ENCODE measurements around the gene COL4A2.

The COL4A2 gene

GRCh38 chr13:110519506-110519905 is 212.4 kb downstream of the COL4A2 start:
- no peak overlapping the region for H3K27ac ChIP-seq (ENCODE audit: low read depth, low read length, poor library complexity, severe bottlenecking)

GRCh38 chr13:110520431-110521295 is 213.6 kb downstream of the COL4A2 start:
- no peaks in the 10 kb centered on the region for H4K20me1 ChIP-seq (ENCODE audit: insufficient read depth, low read length)
- H3K9ac ChIP-seq (ENCODE audit: low read length): no peak overlapping the region
- H3K9me3 ChIP-seq (ENCODE audit: low read length): no peaks in the 10 kb centered on the region
- H3K4me3 ChIP-seq (ENCODE audit: low read depth, low read length, poor library complexity, severe bottlenecking): no peak overlapping the region
- H3K36me3 ChIP-seq (ENCODE audit: insufficient read depth, low read length): no peaks in the 10 kb centered on the region
- H3K4me2 ChIP-seq (ENCODE audit: low read length): no peak overlapping the region
- H3K4me1 ChIP-seq (ENCODE audit: insufficient read depth, low read length, severe bottlenecking): no peaks in the 10 kb centered on the region
- H2AFZ ChIP-seq (ENCODE audit: low read length): no peak overlapping the region
- H3K27ac ChIP-seq (ENCODE audit: low read depth, low read length, poor library complexity, severe bottlenecking): no peak overlapping the region
- no peaks in the 10 kb centered on the region for H3K79me2 ChIP-seq (ENCODE audit: insufficient read depth, low read length)
- H3K27me3 ChIP-seq (ENCODE audit: insufficient read depth, low read length): peaks cover 12% of the 10 kb centered on the region; the same call in 1 of the 2 replicates
- H3K9me2 ChIP-seq (ENCODE audit: low read depth, low read length): no peaks in the 10 kb centered on the region
- no peak for TF ChIP-seq CTCF (IDR thresholded peaks at IDR 0.05; ENCODE audit: low read length)
- no peaks in the 10 kb centered on the region for H3F3A ChIP-seq (ENCODE audit: insufficient read depth, low read length)

More at GRCh38 chr13:110519506-110519905, 212.4 kb downstream of the COL4A2 start:
- TF ChIP-seq EZH2 (IDR thresholded peaks at IDR 0.05; ENCODE audit: borderline replicate concordance, low read length): no peak
- no peak for TF ChIP-seq CTCF (IDR thresholded peaks at IDR 0.05; ENCODE audit: low read length)
- H3K79me2 ChIP-seq (ENCODE audit: insufficient read depth, low read length): no peaks in the 10 kb centered on the region
- no peaks in the 10 kb centered on the region for H4K20me1 ChIP-seq (ENCODE audit: insufficient read depth, low read length)
- no peaks in the 10 kb centered on the region for H3K36me3 ChIP-seq (ENCODE audit: insufficient read depth, low read length)
- no peak overlapping the region for H3K4me2 ChIP-seq (ENCODE audit: low read length)
- H2AFZ ChIP-seq (ENCODE audit: low read length): no peak overlapping the region
- H3K4me3 ChIP-seq (ENCODE audit: low read depth, low read length, poor library complexity, severe bottlenecking): no peak overlapping the region
- H3F3A ChIP-seq (ENCODE audit: insufficient read depth, low read length): no peaks in the 10 kb centered on the region
- H3K9me3 ChIP-seq (ENCODE audit: low read length): no peaks in the 10 kb centered on the region
- H3K4me1 ChIP-seq (ENCODE audit: insufficient read depth, low read length, severe bottlenecking): no peaks in the 10 kb centered on the region
- no peak overlapping the region for H3K9ac ChIP-seq (ENCODE audit: low read length)
- H3K9me2 ChIP-seq (ENCODE audit: low read depth, low read length): no peaks in the 10 kb centered on the region
- peaks cover 12% of the 10 kb centered on the region; the same call in 1 of the 2 replicates for H3K27me3 ChIP-seq (ENCODE audit: insufficient read depth, low read length)

DNA sequence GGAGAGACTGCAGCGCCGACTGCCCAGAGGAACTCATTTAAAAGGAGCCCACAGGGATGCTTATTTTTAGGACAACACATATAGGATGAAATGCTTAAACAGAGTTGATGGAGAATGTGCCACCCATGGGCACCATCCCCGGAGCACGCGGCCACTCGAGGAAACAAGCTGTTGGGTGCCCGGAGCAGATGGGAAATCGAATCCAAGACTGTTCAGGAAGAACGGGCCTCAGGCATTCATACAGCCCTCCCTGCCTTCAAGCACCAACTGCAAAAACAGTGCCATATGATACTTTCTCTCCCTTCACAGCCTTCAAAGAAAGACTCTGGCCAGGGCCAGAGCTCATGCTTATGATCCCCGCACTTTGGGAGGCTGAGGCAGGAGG is 214.2 kb downstream of the COL4A2 start:
- H3K27me3 ChIP-seq (ENCODE audit: insufficient read depth, low read length): peaks cover 12% of the 10 kb centered on the region; the same call in 1 of the 2 replicates
- no peaks in the 10 kb centered on the region for H3K36me3 ChIP-seq (ENCODE audit: insufficient read depth, low read length)
- H3K4me1 ChIP-seq (ENCODE audit: insufficient read depth, low read length, severe bottlenecking): no peaks in the 10 kb centered on the region
- H3K4me2 ChIP-seq (ENCODE audit: low read length): no peak overlapping the region
- no peaks in the 10 kb centered on the region for H3K9me3 ChIP-seq (ENCODE audit: low read length)
- H3K27ac ChIP-seq (ENCODE audit: low read depth, low read length, poor library complexity, severe bottlenecking): no peak overlapping the region
- H2AFZ ChIP-seq (ENCODE audit: low read length): no peak overlapping the region
- H3K4me3 ChIP-seq (ENCODE audit: low read depth, low read length, poor library complexity, severe bottlenecking): no peak overlapping the region
- no peaks in the 10 kb centered on the region for H3F3A ChIP-seq (ENCODE audit: insufficient read depth, low read length)
- H3K9me2 ChIP-seq (ENCODE audit: low read depth, low read length): no peaks in the 10 kb centered on the region
- H3K79me2 ChIP-seq (ENCODE audit: insufficient read depth, low read length): no peaks in the 10 kb centered on the region
- no peaks in the 10 kb centered on the region for H4K20me1 ChIP-seq (ENCODE audit: insufficient read depth, low read length)
- no peak for TF ChIP-seq CTCF (IDR thresholded peaks at IDR 0.05; ENCODE audit: low read length)
- no peak overlapping the region for H3K9ac ChIP-seq (ENCODE audit: low read length)
